HG03039 (cell line): ENCODE results near the gene KLHL2.
A peak's percentile ranks its signal among the peaks of the same experiment; 100 is the strongest.
"Not testable (repeated sequence)": the region's sequence is repeated elsewhere in the genome, so short reads cannot be mapped to it uniquely, and the experiment has no call there.

Experiments
- ATAC-seq: cut with Tn5 transposase; IDR thresholded peaks from one replicate; pipeline ENCODE4 v1.9.1; 2021; ENCODE audit warnings: mild to moderate bottlenecking, moderate library complexity; ENCODE audit not compliant: unreplicated experiment

The KLHL2 gene, protein sequence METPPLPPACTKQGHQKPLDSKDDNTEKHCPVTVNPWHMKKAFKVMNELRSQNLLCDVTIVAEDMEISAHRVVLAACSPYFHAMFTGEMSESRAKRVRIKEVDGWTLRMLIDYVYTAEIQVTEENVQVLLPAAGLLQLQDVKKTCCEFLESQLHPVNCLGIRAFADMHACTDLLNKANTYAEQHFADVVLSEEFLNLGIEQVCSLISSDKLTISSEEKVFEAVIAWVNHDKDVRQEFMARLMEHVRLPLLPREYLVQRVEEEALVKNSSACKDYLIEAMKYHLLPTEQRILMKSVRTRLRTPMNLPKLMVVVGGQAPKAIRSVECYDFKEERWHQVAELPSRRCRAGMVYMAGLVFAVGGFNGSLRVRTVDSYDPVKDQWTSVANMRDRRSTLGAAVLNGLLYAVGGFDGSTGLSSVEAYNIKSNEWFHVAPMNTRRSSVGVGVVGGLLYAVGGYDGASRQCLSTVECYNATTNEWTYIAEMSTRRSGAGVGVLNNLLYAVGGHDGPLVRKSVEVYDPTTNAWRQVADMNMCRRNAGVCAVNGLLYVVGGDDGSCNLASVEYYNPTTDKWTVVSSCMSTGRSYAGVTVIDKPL

DNA sequence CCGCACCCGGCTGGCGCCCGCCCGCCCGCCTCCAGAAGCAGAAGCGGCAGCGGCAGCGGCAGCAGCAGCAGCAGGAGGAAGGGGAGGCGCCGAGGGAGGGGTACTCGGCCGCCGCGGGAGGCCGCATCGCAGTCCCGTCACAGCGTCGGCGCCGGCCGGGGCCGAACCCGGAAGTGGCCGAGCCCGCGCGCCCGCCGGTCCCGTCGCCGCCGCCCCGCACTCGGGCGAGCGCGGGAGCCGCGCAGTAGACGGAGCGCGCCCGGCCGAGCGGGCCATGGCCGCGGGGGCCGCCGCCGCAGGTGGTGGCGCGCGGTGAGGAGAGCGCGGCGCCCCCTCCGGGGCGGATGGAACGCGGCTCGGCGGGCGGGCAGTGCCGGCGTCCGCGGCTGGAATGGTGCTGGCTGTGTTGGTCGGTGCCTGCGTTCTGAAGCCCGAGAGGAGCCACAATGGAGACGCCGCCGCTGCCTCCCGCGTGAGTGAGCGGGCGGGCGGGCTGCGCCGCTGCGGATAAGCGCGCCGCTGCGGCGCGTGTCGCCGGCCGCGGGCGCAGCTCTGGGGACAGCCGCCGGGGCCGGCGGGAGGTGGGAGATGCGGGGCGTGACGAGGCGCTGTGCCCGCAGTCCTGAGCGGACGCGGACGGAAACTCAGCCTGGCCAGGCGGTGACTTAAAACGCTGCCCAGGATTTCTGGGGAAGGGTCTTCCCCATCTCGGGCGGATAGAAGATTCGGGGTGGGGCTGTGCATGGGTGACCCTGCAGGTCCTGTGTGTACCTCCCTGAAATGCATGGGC is at the start of gene KLHL2:
Gene KLHL2 (plus strand): TSS at position 131 of the 790 bp plus-strand sequence. CDS start 316 bp downstream, at position 447.
- peak; percentile 91 for ATAC-seq

DNA sequence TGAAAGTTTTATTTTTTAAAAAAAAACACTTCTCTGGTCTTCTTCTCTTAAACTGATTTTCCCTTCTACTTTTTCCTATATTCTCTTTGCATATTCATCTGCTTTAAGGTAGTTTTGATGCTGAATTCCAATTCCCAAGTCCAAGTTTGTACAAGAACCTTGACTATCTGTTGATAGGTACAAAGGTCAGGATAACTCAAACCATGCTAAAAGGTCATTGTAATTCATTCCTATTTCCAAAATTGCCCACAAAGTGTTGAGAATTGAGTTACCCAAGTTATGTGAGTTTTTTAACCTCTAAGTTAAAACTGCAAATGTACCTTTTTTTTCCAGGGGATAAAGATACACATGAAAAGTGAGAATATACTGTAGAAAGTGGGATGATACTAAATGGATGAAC is 48.6 kb upstream of the KLHL2 start:
- ATAC-seq, result no peak

GRCh38 chr4:165164257-165164656 is 43.1 kb upstream of the KLHL2 start:
- no peak for ATAC-seq

GRCh38 chr4:165166872-165167271 is 40.5 kb upstream of the KLHL2 start:
- ATAC-seq, result not testable (repeated sequence)

DNA sequence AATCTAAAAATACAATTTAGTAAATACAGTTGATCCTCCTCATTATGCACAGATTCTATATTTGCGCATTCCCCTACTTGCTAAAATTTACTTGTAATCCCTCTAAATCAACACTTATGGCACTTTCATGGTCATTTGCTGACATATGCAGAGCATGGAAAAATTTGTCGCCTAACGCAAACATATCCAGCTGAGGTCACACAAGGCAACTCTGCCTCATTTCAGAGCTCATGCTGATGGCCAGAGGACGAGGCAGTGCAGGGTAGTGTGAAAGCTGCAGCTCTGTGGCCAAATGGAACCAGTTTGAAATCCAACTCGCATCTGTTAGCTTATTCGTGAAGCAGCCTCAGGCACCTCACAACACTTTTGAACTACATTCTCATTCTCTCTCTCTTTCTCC is 39.7 kb upstream of the KLHL2 start:
- no peak for ATAC-seq

DNA sequence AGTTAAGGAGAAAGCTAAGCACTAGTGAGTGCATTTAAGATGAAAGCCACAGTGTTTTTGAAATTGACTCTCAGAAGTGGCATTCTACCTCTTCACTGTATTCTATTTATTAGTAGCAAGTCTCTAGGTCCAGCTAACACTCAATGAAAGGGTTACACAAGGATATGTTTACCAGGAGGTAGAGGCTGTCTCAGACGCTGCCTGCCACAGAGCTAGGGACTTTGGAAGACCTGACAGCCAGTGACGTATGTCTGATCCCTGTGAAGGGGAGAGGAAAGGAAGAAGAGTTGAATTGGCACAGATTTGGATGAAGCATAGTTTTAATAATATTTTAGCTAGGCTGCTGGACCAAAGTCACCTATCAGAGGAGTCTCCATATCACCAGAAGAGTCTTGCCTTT is 36.5 kb upstream of the KLHL2 start:
- no peak for ATAC-seq

- not testable (repeated sequence) for ATAC-seq
Measured at GRCh38 chr4:165175470-165175869, 31.9 kb upstream of the KLHL2 start.

- ATAC-seq, result no peak
Measured at GRCh38 chr4:165175879-165176278, 31.5 kb upstream of the KLHL2 start.

DNA sequence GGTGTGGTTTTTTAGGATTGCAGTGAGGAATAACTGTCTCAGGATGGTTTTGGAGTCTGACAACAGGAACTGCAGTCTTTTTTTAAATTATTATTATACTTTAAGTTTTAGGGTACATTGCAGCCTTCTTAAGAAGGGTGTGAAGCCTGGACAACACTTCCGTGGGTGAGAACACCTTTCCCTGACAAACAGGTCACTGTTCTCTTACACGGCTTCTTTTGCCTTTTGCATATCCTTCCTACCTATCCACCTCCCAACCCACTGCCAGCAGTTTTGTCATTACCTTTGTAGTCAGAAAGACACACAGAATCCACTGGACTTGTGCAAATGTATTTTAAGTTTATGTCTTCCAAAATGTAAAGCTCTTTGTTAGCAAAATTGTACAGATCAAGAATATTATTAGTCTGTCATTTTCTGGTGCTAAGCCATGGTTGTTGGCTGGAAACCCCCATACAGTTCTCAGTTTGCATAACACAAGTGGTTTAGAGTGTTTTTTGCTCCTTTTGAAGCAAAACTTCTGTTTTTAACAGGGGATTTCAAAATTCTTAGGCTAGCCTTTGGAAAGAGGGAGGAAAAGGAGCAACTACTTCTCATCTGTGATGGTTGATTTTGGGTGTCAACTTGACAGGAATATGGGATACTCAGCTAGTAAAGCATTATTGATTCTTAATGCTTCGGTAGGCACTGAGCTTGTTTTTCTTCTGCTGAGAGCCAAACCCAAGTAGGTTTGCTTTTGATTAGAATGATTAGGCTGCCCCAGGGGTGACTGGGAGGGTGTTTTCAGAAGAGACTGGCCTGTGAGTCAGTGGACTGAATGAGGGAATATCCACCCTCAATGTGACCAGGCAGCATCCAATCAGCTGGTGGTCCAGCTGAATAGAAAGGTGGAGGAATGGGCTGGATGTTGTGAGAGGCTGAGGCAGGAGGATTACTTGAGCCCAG is 29.4 kb upstream of the KLHL2 start:
- peak; percentile 78 for ATAC-seq

- no peak for ATAC-seq
Measured at GRCh38 chr4:165184220-165184619, 23.1 kb upstream of the KLHL2 start.

DNA sequence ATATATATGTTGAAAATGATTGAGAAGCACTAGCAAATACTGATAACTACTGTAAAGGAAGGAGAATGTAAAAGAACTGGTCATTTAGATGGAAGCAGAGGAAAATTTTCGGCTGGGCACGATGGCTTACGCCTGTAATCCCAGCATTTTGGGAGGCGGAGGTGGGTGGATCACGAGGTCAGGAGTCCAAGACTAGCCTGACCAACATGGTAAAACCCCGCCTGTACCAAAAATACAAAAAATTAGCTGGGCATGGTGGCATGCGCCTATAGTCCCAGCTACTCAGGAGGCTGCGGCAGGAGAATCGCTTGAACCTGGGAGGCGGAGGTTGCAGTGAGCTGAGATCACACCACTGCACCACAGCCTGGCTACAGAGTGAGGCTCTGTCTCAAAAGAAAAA is 22.4 kb upstream of the KLHL2 start:
- not testable (repeated sequence) for ATAC-seq

GRCh38 chr4:165185448-165185847 is 21.9 kb upstream of the KLHL2 start:
- no peak for ATAC-seq

DNA sequence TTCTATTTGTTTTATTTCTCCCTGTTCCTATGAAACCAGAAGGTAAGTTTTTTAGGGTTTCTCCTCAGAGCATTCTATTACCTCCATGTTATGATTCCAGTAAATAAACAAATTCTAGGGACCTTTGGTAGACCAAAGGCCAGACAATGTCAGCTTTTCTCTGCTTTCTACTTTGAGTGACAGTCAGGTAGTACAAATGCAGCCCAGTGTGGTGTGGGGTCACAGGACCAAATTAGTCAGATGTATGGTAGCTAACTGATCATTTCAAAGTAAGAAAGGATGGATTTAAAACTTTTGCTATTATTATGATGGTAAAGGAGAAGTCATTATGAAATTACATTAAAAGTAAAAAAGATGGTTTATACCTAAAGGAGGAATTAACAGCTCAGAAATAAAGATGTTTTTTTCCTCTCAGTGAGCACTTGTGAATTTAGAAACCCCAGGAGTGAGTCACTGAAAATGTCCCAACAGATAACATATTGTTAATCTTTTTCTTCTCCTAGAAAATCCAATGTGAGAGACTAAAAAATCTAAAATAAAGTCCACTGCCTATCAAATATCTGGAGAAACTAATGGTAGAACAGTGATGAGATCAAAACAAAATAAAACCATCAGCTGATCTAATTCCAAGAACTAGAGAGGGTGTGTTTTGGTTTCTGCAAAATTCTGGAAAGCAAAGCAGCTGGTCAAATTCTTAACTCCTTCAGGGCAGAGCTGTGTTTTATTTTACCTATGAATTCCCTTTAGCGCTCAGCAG is 16.6 kb upstream of the KLHL2 start:
- no peak for ATAC-seq

DNA sequence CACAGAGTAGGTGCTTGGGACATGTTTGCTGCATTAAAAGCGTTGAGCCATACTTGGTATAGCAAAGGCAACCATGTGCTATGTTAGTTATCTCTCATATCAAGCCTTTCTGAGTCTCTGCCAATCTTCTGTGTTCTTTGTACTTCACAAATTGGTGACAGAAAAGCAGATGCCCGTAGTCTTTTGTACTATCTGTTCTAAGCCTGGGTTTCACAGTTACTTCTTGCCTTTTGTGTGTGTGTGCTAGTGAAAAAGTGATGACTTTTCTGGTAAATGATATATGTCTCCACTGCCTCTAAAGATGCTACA is 16.1 kb upstream of the KLHL2 start:
- ATAC-seq, result no peak

DNA sequence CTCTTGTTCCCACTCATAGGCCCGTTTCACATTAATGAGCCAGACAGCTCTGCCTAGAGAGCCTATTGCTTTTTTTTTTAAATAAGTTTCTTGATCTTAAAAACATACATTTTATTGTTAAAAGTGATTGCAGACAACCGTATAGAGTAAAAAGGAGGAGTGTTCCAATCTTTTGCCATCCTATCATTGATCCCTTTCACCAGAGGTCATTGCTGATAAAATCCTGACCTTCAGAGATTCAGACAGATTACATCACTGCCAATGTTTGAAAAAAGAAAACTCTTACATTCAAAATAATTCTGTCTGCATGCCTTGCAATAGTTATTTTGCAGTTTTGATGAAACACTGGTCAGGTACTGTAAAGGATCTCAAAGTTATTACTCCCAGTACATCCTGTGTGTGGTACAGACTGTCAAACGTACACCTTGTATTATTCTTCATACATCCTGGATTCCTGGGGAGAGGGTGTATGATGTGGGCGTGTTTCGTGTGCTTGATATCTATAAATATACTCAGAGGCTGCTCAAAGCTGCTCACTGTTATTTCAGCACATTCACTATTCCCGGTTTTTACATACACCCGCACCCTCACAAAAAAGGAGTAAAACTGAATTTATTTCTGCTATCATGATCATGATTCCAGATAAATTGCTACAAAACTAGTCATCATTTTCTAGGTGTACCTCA is 15.4 kb upstream of the KLHL2 start:
- ATAC-seq, result no peak

GRCh38 chr4:165192500-165192898 is 14.9 kb upstream of the KLHL2 start:
- ATAC-seq, result no peak

GRCh38 chr4:165192956-165193355 is 14.4 kb upstream of the KLHL2 start:
- ATAC-seq, result no peak

DNA sequence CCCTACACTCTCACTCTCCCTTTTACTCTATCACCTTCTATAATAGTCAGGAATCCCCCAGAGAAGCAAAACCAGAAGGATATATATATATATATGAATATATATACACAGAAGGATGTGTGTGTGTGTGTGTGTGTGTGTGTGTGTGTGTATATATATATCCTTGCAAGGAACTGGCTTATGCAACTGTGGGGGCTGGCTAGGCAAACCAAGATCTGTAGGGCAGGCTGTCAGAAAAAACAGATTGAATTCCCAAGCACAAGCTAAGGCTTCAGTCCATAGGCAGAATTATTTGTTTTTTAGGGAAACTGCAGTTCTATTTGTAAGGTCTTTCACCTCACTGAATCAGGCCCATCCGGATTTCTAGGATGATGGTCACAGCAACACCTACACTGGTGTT is 13.0 kb upstream of the KLHL2 start:
- no peak for ATAC-seq

- ATAC-seq, result no peak
Measured at GRCh38 chr4:165198329-165198728, 9.0 kb upstream of the KLHL2 start.

- no peak for ATAC-seq
Measured at GRCh38 chr4:165199286-165199685, 8.1 kb upstream of the KLHL2 start.
